ENCODE data around the gene ATP8A2. TPM values are rescaled to one million over a fixed set of nuclear protein-coding genes. Genes with fewer than 3 reads are reported as not detected.

ATP8A2 gene
- total and polyA plus RNA-seq, 10 of the 15 experiments (the other 5 are each of a cell fraction or from before 2014, with no cell fraction given): 0.01 to 0.04 (median 0.04) TPM; not detected in 7

DNA sequence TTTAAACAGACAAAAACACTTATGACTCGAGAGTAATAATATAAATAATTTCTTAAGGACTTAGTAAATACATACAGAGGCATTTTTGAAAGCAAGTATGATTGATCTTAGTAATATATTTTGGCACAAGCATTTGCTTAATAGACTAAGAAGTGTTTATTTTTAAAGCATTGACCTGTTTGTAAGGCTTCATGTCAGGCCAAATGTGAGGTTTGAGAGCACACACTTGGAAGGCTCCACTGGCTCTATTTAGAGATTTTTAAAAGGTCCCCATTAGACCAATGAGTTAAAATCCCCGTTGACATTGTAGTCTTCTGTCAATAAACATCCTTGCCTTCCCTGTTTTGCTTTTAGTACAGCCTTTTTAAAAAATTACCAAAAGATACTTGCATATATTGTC lies 50.4 kb downstream of the ATP8A2 start:
- no peaks in the 10 kb centered on the region for H3K79me2 ChIP-seq (ENCODE audit: control insufficient read depth, insufficient read depth, low read length)
- no peak for ATAC-seq
- RAD21 ChIA-PET (ENCODE audit: unreplicated experiment): no interaction called here
- no peak overlapping the region for H3K4me3 ChIP-seq
- 6% methylated on average over 2 of the region's 2 CpGs for WGBS (ENCODE audit: insufficient coverage, insufficient replicate concordance, low lambda C conversion rate, missing lambda C conversion rate)
- POLR2A ChIA-PET: no interaction called here
- FAIRE-seq: no peak
- H2AFZ ChIP-seq (ENCODE audit: control insufficient read depth, low read depth, low read length): no peak overlapping the region
- no peak for DNase-seq (ENCODE audit: low read depth, low spot score)
- CTCF ChIA-PET: no interaction called here
- no peaks in the 10 kb centered on the region for H3K4me1 ChIP-seq (ENCODE audit: control insufficient read depth, insufficient read depth, low read length)
- H3K27ac ChIP-seq (ENCODE audit: control insufficient read depth, insufficient read depth): no peak overlapping the region
- BruUV-seq (replicated peaks): no TSS peak
- H3K4me2 ChIP-seq (ENCODE audit: control insufficient read depth, insufficient read depth): no peak overlapping the region
- SMC1A ChIA-PET (ENCODE audit: uncharacterized antibody, unreplicated experiment): no interaction called here
- no peaks in the 10 kb centered on the region for H3K9me3 ChIP-seq (replicated peaks; ENCODE audit: control insufficient read depth, insufficient read depth, low read length)
- TF ChIP-seq GATAD2B (conservative IDR thresholded peaks at IDR 0.05; ENCODE audit: low read depth) (no peak), NFYA (IDR thresholded peaks at IDR 0.05; ENCODE audit: borderline replicate concordance, low read depth, low read length) (no peak), GABPA (IDR thresholded peaks at IDR 0.05; ENCODE audit: low read depth) (no peak), BCLAF1 (IDR thresholded peaks at IDR 0.05) (no peak), ZBTB4 (CRISPR knock-in tag; IDR thresholded peaks at IDR 0.05) (no peak), SUZ12 (IDR thresholded peaks at IDR 0.05; ENCODE audit: unreplicated experiment) (no peak), SMC3 (IDR thresholded peaks at IDR 0.05; ENCODE audit: borderline replicate concordance, low read length) (no peak), LARP7 (IDR thresholded peaks at IDR 0.05) (no peak), ZBED1 (IDR thresholded peaks at IDR 0.05; ENCODE audit: borderline replicate concordance) (no peak), SMAD5 (IDR thresholded peaks at IDR 0.05; ENCODE audit: low read depth) (no peak), ZSCAN29 (IDR thresholded peaks at IDR 0.05) (no peak), CBX5 (IDR thresholded peaks at IDR 0.05; ENCODE audit: low read depth) (no peak), SMAD1 (IDR thresholded peaks at IDR 0.05; ENCODE audit: low read depth, partially characterized antibody) (no peak), CHD4 (IDR thresholded peaks at IDR 0.05) (no peak)
- TF ChIP-seq, protein P1, sequence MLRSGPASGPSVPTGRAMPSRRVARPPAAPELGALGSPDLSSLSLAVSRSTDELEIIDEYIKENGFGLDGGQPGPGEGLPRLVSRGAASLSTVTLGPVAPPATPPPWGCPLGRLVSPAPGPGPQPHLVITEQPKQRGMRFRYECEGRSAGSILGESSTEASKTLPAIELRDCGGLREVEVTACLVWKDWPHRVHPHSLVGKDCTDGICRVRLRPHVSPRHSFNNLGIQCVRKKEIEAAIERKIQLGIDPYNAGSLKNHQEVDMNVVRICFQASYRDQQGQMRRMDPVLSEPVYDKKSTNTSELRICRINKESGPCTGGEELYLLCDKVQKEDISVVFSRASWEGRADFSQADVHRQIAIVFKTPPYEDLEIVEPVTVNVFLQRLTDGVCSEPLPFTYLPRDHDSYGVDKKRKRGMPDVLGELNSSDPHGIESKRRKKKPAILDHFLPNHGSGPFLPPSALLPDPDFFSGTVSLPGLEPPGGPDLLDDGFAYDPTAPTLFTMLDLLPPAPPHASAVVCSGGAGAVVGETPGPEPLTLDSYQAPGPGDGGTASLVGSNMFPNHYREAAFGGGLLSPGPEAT (IDR thresholded peaks at IDR 0.05; ENCODE audit: low read depth): no peak
- TF ChIP-seq, protein P2, sequence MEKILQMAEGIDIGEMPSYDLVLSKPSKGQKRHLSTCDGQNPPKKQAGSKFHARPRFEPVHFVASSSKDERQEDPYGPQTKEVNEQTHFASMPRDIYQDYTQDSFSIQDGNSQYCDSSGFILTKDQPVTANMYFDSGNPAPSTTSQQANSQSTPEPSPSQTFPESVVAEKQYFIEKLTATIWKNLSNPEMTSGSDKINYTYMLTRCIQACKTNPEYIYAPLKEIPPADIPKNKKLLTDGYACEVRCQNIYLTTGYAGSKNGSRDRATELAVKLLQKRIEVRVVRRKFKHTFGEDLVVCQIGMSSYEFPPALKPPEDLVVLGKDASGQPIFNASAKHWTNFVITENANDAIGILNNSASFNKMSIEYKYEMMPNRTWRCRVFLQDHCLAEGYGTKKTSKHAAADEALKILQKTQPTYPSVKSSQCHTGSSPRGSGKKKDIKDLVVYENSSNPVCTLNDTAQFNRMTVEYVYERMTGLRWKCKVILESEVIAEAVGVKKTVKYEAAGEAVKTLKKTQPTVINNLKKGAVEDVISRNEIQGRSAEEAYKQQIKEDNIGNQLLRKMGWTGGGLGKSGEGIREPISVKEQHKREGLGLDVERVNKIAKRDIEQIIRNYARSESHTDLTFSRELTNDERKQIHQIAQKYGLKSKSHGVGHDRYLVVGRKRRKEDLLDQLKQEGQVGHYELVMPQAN (conservative IDR thresholded peaks at IDR 0.05): no peak
- no peaks in the 10 kb centered on the region for H3K36me3 ChIP-seq (ENCODE audit: control insufficient read depth in 2 of 2, insufficient read depth in 2 of 2, low read length in 1 of 2)
- in situ Hi-C loops (cut with MboI): no loop called here
- intact Hi-C loops (cut with micrococcal nuclease; ENCODE audit: unreplicated experiment): no loop called here
- H3K27me3 ChIP-seq (replicated peaks in 1 of 2; ENCODE audit: control insufficient read depth in 2 of 2, insufficient read depth in 2 of 2, low read length in 1 of 2): no peaks in the 10 kb centered on the region; a peak in 1 of 4 replicates
- no peaks in the 10 kb centered on the region for H4K20me1 ChIP-seq (ENCODE audit: control insufficient read depth, insufficient read depth)
- H3K9ac ChIP-seq (ENCODE audit: control insufficient read depth, insufficient read depth, low read length): no peak overlapping the region

Measured in GM12878 (cell line).